ENCODE results near the gene GLRX.

The GLRX gene

DNA sequence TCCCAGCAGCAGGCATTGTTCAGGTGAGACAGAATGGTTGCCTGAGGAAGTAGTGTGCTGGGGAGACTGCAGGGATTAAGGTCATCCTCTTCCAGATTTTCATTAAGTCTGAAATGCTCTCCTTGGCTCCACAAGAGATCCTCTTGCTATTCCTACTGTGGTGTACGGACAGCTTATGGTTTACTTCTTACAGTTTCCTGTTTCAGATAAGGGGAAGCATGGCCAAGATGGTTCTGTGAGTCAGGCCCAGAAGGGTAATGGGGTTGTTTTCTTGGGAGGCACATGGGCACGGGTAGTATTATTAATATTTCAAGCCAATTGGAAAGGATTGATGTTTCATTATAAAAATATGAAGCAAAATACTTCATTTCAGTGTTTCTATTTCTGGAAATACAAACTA is 42.9 kb downstream of the GLRX start:
- Histone ChIP-seq H3K27me3 (no peaks in the 10 kb centered on the region), H3K27ac (peak overlapping the region; percentile 37), H3K4me3 (ENCODE audit: low read depth in 1 of 2, low read length in 1 of 2) (no peak overlapping the region), H3K36me3 (no peaks in the 10 kb centered on the region), H3K4me1 (ENCODE audit: control insufficient read depth in 1 of 2, insufficient read depth in 1 of 2, low read depth in 1 of 2, low read length in 1 of 2) (peaks cover 22 to 26% of the 10 kb centered on the region in 2 experiments), H3K9me3 (no peaks in the 10 kb centered on the region)
- TF ChIP-seq, protein P1, sequence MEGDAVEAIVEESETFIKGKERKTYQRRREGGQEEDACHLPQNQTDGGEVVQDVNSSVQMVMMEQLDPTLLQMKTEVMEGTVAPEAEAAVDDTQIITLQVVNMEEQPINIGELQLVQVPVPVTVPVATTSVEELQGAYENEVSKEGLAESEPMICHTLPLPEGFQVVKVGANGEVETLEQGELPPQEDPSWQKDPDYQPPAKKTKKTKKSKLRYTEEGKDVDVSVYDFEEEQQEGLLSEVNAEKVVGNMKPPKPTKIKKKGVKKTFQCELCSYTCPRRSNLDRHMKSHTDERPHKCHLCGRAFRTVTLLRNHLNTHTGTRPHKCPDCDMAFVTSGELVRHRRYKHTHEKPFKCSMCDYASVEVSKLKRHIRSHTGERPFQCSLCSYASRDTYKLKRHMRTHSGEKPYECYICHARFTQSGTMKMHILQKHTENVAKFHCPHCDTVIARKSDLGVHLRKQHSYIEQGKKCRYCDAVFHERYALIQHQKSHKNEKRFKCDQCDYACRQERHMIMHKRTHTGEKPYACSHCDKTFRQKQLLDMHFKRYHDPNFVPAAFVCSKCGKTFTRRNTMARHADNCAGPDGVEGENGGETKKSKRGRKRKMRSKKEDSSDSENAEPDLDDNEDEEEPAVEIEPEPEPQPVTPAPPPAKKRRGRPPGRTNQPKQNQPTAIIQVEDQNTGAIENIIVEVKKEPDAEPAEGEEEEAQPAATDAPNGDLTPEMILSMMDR (IDR thresholded peaks at IDR 0.05): no peak

DNA sequence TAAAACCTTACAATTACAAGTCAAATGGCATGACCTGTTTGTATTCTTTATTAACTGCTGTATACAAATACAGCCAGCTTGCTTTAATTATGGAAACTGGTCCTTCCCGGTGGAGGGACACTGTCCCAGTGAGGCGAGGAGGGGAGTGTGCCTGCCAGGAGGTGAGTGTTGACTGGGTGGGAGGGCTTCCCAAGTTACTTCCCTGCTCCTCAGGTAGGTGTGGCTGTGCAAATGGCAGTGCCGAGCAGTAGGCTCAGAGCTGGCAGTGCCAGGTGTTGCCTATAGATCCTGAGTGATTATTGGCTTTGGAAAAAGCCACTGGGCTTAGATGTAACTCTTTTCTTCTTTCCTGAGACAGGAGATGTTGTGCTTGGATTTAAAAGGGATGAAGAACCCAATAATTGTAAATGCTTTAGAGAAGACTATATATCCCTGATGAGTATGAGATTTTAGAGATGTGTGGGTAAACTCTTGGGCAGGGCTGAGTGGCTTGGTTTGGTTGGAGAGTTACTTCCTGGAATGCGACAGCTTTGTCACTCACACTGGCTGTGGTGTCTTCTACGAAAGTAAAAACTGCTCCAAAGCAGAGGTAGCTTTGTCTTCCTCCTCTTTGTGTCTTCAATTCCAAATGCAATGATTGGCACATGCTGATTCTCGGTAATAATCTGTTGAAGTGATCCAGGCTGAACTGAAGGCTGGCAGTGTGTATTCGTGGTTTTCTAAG is 43.7 kb downstream of the GLRX start:
- H3K36me3 ChIP-seq: no peaks in the 10 kb centered on the region
- H3K9me3 ChIP-seq: no peaks in the 10 kb centered on the region
- H3K27me3 ChIP-seq: no peaks in the 10 kb centered on the region
- no peak overlapping the region for H3K4me3 ChIP-seq (ENCODE audit: low read depth in 1 of 2, low read length in 1 of 2)
- peak overlapping the region; percentile 37 for H3K27ac ChIP-seq
- TF ChIP-seq, protein P1 (IDR thresholded peaks at IDR 0.05): no peak
- peaks cover 24 to 28% of the 10 kb centered on the region in 2 experiments for H3K4me1 ChIP-seq (ENCODE audit: control insufficient read depth in 1 of 2, insufficient read depth in 1 of 2, low read depth in 1 of 2, low read length in 1 of 2)

DNA sequence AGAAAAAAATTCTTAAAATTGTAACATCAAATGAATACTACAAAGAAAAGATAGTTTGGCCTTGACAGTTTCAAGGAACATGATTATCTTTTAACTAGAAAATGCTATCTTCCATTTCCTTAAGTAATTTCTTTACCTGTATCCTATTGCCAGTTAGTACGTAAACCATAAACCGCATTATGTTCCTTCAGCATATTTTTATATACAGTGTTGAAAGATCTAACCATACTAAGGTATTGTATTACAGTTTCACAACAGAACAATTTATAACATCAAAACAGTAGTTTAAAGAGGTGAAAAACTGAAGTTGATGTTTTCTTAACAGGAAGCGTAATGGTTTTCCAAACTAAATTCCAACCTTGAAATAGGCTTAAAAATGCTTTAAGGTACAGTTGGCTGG is 45.1 kb downstream of the GLRX start:
- Histone ChIP-seq H3K4me3 (ENCODE audit: low read depth in 1 of 2, low read length in 1 of 2) (no peak overlapping the region), H3K4me1 (ENCODE audit: control insufficient read depth in 1 of 2, insufficient read depth in 1 of 2, low read depth in 1 of 2, low read length in 1 of 2) (peaks cover 31 to 36% of the 10 kb centered on the region in 2 experiments), H3K27ac (no peak overlapping the region), H3K36me3 (no peaks in the 10 kb centered on the region), H3K27me3 (no peaks in the 10 kb centered on the region), H3K9me3 (no peaks in the 10 kb centered on the region)
- TF ChIP-seq, protein P1 (IDR thresholded peaks at IDR 0.05): no peak

DNA sequence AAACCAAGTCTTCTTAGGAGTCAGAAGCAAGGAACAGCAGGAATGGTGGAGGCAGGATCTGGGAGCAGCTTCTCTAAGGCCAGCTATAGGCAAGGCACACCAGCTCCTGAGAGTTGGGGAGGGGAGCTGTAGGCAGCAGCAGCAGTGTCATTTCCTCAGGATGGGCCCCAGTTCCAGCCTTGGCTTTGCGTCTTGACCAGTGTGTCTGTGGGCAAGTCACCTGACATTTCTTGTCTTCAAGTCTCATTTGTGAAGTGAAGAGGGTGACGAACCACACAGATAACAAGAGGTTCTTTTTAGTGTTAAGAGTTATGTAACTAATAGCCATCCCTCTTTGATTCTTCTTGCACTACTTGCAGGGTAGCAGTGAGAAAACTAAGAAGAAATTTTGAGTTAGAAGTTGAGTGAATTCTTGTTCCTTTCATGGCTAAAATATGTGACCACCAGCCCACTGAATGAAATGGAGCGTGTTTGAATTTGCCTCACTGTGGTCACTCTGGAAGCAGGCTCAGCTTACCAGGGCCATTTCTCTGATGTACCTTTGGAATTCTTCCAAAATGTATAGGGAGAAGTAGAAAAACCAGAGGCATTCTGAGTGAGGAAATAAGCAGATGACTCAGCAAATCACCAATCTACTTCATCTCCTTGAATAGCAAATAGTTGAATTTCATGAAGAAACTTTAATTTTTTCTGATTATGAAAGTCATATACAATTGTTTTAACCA is 49.0 kb downstream of the GLRX start:
- no peaks in the 10 kb centered on the region for H3K27me3 ChIP-seq
- H3K4me1 ChIP-seq (ENCODE audit: control insufficient read depth in 1 of 2, insufficient read depth in 1 of 2, low read depth in 1 of 2, low read length in 1 of 2): peaks cover 9 to 11% of the 10 kb centered on the region in 2 experiments
- TF ChIP-seq, protein P1 (IDR thresholded peaks at IDR 0.05): no peak
- H3K4me3 ChIP-seq (ENCODE audit: low read depth in 1 of 2, low read length in 1 of 2): no peak overlapping the region
- H3K36me3 ChIP-seq: no peaks in the 10 kb centered on the region
- H3K27ac ChIP-seq: peak overlapping the region; percentile 55
- H3K9me3 ChIP-seq: no peaks in the 10 kb centered on the region

DNA sequence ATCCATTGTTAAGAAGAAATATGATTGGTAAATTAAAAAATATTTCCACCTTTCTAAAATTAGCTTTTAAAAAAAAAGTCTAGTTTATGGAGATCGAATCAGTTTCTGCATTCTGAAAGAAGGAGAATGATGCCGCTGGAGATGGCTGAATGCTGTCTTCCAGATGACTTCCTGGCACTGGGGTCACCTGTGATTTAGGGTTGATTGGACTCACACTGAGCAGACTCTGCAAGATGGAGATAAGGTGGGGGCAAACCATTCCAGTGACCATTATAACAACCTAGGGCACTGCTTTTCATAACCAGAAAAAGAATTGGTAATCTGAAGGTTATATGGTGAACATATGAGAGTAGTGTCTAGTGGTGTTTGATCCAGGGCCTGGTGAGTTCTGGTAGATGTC is 50.6 kb downstream of the GLRX start:
- TF ChIP-seq, protein P1 (IDR thresholded peaks at IDR 0.05): no peak

More for the DNA sequence above, 50.6 kb downstream of the GLRX start:
- Histone ChIP-seq H3K36me3 (no peaks in the 10 kb centered on the region), H3K27ac (no peak overlapping the region), H3K4me3 (ENCODE audit: low read depth in 1 of 2, low read length in 1 of 2) (no peak overlapping the region), H3K27me3 (no peaks in the 10 kb centered on the region), H3K9me3 (no peaks in the 10 kb centered on the region), H3K4me1 (ENCODE audit: control insufficient read depth in 1 of 2, insufficient read depth in 1 of 2, low read depth in 1 of 2, low read length in 1 of 2) (peaks cover 9 to 11% of the 10 kb centered on the region in 2 experiments)
